ENCODE measurements around the gene SRRM4. TPM values are rescaled to one million over a fixed set of nuclear protein-coding genes. Genes with fewer than 3 reads are reported as not detected.

The SRRM4 gene
- total and polyA plus RNA-seq, 10 donors = under 0.01 TPM; not detected in 8

DNA sequence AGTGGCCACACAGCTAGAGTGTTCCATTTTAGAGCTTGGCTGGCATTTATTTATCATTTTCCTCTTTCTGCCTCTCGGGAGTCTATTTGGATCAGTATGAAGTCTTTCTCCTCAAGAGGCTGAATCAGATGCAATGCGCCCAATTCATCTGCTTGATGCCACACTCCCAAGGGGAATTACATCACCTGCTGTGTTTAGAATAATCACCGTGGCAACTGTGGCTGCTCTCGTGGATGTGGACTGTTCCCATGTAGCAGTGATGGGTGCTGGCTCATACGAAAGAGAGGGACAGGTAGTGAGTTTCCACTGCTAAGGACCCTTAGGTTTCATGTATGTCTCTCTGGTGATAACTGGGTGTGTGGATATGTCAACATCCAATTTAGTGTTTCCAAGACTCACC lies 70.7 kb downstream of the SRRM4 start:
- no peak overlapping the region for H3K27ac ChIP-seq
- no peaks in the 10 kb centered on the region for H3K36me3 ChIP-seq
- TF ChIP-seq POLR2AphosphoS5 (IDR thresholded peaks at IDR 0.05) = no peak
- H3K4me3 ChIP-seq = no peak overlapping the region
- H3K27me3 ChIP-seq (replicated peaks in 1 of 7) = no peaks in the 10 kb centered on the region
- peaks cover 0 to 16% (median 3%) of the 10 kb centered on the region in 8 donors for H3K9me3 ChIP-seq
- intact Hi-C loops (cut with DNase I; ENCODE audit: low total_unique reads) = no loop called here
- 78 to 90% (median 85%) methylated on average over 5 of the region's 5 CpGs for WGBS, 5 donors
- no peaks in the 10 kb centered on the region for H3K4me1 ChIP-seq
- DNase-seq = no peak

DNA sequence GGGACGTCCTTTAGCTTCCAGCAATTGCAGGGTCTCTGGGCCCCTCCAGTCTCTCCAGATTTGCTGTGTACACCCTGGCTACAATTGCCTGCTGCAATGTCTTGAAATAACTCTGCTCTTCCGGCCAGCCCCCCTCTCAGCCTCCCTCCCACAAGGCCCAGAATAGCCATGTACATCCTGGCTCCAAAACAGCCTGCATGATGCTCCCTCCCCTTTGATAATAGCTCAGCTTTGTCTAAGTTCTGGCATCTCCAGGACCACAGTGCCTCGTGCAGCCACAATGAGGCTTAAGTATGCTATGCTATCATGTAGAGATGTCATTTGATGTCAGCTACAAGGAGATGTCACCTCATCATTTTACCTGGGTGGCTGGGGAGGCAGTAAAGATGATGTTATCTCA lies 74.6 kb downstream of the SRRM4 start:
- intact Hi-C loops (cut with DNase I; ENCODE audit: low total_unique reads) = no loop called here
- Histone ChIP-seq H3K4me3 (no peak overlapping the region), H3K9me3 (peaks cover 0 to 8% (median 0%) of the 10 kb centered on the region in 8 donors), H3K27ac (no peak overlapping the region), H3K27me3 (replicated peaks in 1 of 7) (peaks cover 0 to 6% (median 0%) of the 10 kb centered on the region in 7 donors), H3K4me1 (no peaks in the 10 kb centered on the region), H3K36me3 (no peaks in the 10 kb centered on the region)
- 34 to 50% (median 46%) methylated on average over 3 of the region's 3 CpGs for WGBS, 5 donors
- TF ChIP-seq POLR2A (IDR thresholded peaks at IDR 0.05) = no peak
- TF ChIP-seq CTCF (IDR thresholded peaks at IDR 0.05 in 8 of 11, conservative IDR thresholded peaks at IDR 0.05 in 3 of 11) = no peak
- no peak for TF ChIP-seq POLR2AphosphoS5 (IDR thresholded peaks at IDR 0.05)
- DNase-seq = no peak

DNA sequence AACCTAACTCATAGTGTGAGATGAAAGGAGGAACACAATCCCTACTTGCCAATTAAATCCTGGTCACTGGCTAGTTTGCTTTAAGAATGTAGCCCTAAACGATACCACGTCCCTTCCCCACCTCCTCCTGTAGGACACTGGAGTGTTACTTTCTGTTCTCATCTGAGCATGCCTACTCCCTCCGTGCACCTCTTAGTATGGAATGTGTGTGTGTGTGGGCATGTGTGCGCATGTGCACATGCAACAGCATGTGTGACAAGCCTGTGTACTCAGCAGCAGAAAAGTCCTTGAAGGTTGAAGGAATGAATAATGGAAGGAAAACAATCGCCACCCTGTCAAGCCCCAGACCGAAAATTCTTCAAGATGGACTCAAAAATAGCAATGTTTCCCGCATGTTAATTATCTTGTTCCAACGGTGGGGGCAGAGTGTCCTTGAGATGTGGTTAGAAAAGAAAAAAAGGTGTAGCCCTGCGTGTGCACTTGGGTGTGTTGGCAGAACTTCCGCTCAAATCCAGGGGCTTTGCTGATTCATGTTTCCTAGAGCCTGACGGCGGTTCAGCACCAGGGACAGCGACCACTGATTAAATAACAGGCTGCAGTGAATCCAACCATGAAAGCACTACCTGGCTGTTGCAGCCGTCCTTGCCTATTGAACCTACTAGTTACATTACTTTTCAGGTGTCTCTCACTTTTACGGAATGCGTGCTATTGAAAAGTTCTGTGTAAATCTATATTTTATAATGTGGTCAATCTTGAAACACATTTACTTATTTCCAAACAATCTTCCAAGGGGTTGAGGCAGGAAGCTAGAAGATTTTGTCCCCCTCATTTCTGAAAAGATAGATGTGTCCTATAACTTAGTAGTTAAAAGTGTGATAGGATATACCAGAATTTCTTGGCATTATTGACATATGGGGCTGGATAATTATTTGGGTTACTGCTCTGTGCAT lies 79.8 kb downstream of the SRRM4 start:
- Histone ChIP-seq H3K9me3 (peaks cover 0 to 6% (median 0%) of the 10 kb centered on the region in 8 donors), H3K4me3 (no peak overlapping the region), H3K4me1 (no peaks in the 10 kb centered on the region), H3K36me3 (no peaks in the 10 kb centered on the region), H3K27ac (no peak overlapping the region), H3K27me3 (replicated peaks in 1 of 7) (peaks cover 0 to 6% (median 0%) of the 10 kb centered on the region in 7 donors)
- DNase-seq = no peak
- TF ChIP-seq POLR2AphosphoS5 (IDR thresholded peaks at IDR 0.05) (no peak), CTCF (IDR thresholded peaks at IDR 0.05 in 8 of 11, conservative IDR thresholded peaks at IDR 0.05 in 3 of 11) (no peak), POLR2A (IDR thresholded peaks at IDR 0.05) (no peak)
- intact Hi-C loops (cut with DNase I; ENCODE audit: low total_unique reads) = no loop called here
- 29 to 34% (median 30%) methylated on average over 16 of the region's 16 CpGs for WGBS, 5 donors

DNA sequence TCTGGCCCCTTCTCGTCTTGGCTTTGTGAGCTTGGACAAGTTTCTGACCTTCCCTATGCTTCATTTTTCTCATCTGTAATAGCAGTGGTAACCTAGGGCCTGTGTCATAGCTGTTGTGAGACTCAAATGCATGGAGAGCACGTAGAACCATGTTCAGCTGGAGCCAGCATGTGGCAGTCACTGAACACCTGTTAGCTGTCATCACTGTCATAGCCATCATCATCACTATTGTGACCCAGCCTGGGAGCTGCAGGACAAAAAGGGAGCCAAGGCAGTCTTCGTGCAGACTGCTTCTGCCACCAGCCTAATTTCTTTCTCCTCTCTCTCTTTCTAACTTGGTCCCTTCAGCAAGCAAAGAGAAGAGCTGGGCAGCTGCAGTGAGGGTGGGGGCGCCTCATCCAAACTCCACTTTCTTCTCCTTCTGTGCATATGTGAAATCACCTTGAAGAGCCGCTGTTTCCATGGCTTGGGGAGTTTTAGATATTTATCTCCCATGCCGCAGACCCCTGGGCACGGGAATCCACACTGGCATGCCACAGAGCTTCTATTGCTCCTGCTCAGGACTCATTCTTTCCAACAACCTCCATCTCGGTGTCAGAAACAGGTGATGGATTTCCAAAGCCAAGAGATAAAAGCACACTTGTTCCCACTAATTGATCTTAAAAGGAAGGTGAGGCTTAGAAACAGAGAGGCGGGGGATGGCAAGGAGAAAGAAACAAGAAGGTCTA lies 87.0 kb downstream of the SRRM4 start:
- Histone ChIP-seq H3K4me3 (no peak overlapping the region), H3K27me3 (replicated peaks in 1 of 7) (peaks cover 0 to 23% (median 0%) of the 10 kb centered on the region in 7 donors), H3K4me1 (no peaks in the 10 kb centered on the region), H3K27ac (no peak overlapping the region), H3K9me3 (no peaks in the 10 kb centered on the region), H3K36me3 (no peaks in the 10 kb centered on the region)
- intact Hi-C loops (cut with DNase I; ENCODE audit: low total_unique reads) = no loop called here
- no peak for DNase-seq
- TF ChIP-seq POLR2AphosphoS5 (IDR thresholded peaks at IDR 0.05) (no peak), POLR2A (IDR thresholded peaks at IDR 0.05) (no peak), CTCF (IDR thresholded peaks at IDR 0.05 in 8 of 11, conservative IDR thresholded peaks at IDR 0.05 in 3 of 11) (no peak)
- WGBS, 5 donors = 56 to 63% (median 58%) methylated on average over 9 of the region's 9 CpGs
